HT1080 (cell line): ENCODE results near the gene DDT. TPM values are rescaled to one million over a fixed set of nuclear protein-coding genes. Genes with fewer than 3 reads are reported as not detected.
A peak's percentile ranks its signal among the peaks of the same experiment; 100 is the strongest.
"Not testable (repeated sequence)": the region's sequence is repeated elsewhere in the genome, so short reads cannot be mapped to it uniquely, and the experiment has no call there.

Experiments
- DNase-seq: peaks from one replicate; pipeline ENCODE4 v3.0.0-alpha.2; 2015; ENCODE audit warnings: low read depth
- total RNA-seq: library from RNA; depleted of rRNA; stranded (reverse); fragments of >200 nt; shearing (Covaris generic); gene quantifications from 2 replicates; pipeline ENCODE4 v1.2.3, GENCODE V29; 2014; rRNA removed

Gene DDT
- total RNA-seq, 1 experiment from 2014 or later, result 441 TPM

GRCh38 chr22:23953485-23953884 is 20.8 kb downstream of the DDT start:
- not testable (repeated sequence) for DNase-seq

GRCh38 chr22:23952794-23953405 is 21.3 kb downstream of the DDT start:
- not testable (repeated sequence) for DNase-seq

- DNase-seq, result not testable (repeated sequence)
These were observed 22.9 kb downstream of the DDT start for GRCh38 chr22:23951383-23951782.

GRCh38 chr22:23949764-23950163 is 24.5 kb downstream of the DDT start:
- not testable (repeated sequence) for DNase-seq

- not testable (repeated sequence) for DNase-seq
These were observed 26.9 kb downstream of the DDT start for GRCh38 chr22:23947391-23947790.

- DNase-seq, result not testable (repeated sequence)
These were observed 34.1 kb downstream of the DDT start for GRCh38 chr22:23940166-23940565.

- no peak for DNase-seq
These were observed 35.3 kb downstream of the DDT start for GRCh38 chr22:23939017-23939357.

GRCh38 chr22:23938328-23939016 is 35.8 kb downstream of the DDT start:
- no peak for DNase-seq

- no peak for DNase-seq
These were observed 47.7 kb downstream of the DDT start for GRCh38 chr22:23926561-23926960.

GRCh38 chr22:23925020-23925606 is 49.1 kb downstream of the DDT start:
- no peak for DNase-seq

GRCh38 chr22:23922921-23923320 is 51.3 kb downstream of the DDT start:
- no peak for DNase-seq

GRCh38 chr22:23921586-23922201 is 52.5 kb downstream of the DDT start:
- peak; percentile 39 for DNase-seq

Other genes with a start within 250 kb of the DDT start
- 3.1 and 4.4 TPM in 2 replicates for gene ZNF70, start 223.3 kb downstream of the DDT start, total RNA-seq
- gene VPREB3, start 220.0 kb downstream of the DDT start, total RNA-seq, result not detected in 2 replicates
- gene C22orf15, start 211.5 kb downstream of the DDT start, total RNA-seq, result 1.1 TPM in 1 of 2 replicates, not detected in the other
- gene CHCHD10, start 206.5 kb downstream of the DDT start, total RNA-seq, result not detected in 2 replicates
- gene MMP11, start 201.6 kb downstream of the DDT start, total RNA-seq, result not detected in 2 replicates
- 88.6 and 107 TPM in 2 replicates for gene SMARCB1, start 187.5 kb downstream of the DDT start, total RNA-seq
- gene DERL3, start 135.4 kb downstream of the DDT start, total RNA-seq, result not detected in 2 replicates
- 1.4 and 3.2 TPM in 2 replicates for gene SLC2A11, start 116.6 kb downstream of the DDT start, total RNA-seq
- gene MIF, start 80.1 kb downstream of the DDT start, total RNA-seq, result 890 and 1,130 TPM in 2 replicates
- gene GSTT2B, start 13.2 kb downstream of the DDT start, total RNA-seq, result 3.5 and 6.3 TPM in 2 replicates
- gene DDTL, start 7.6 kb downstream of the DDT start, total RNA-seq, result 2.9 and 5.1 TPM in 2 replicates
- gene GSTT2, start 5.7 kb upstream of the DDT start, total RNA-seq, result 1.3 and 1.5 TPM in 2 replicates
- not detected in 2 replicates for gene GSTT4, start 31.0 kb upstream of the DDT start, total RNA-seq
- 28.8 and 36.6 TPM in 2 replicates for gene CABIN1, start 36.9 kb upstream of the DDT start, total RNA-seq
- 0.10 and 0.17 TPM in 2 replicates for gene SUSD2, start 207.0 kb upstream of the DDT start, total RNA-seq